ENCODE data around the gene WDR6. TPM values are rescaled to one million over a fixed set of nuclear protein-coding genes. Genes with fewer than 3 reads are reported as not detected.

WDR6 gene
- total RNA-seq, 1 experiment from 2014 or later: 174 TPM

DNA sequence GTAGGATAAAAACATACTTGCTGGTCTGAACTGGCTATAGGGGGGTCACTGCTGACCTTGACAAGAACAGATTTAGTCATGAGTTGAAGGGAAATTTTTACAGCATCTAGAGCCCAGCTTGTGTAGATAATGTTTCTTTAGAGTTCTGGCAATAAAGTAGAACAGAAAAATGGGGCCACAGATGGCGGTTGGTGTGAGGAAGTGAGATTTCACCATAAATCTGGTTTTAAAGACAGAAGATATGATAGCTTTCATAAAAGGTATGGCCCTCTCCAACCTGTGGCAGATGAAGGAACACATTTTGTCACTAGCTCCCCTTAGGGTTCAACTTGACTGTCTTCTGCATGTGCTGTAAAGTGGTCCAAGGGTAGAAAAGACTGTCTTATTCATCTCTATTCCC is 46.4 kb downstream of the WDR6 start (continued):
- no peak for TF ChIP-seq ELF1 (IDR thresholded peaks at IDR 0.05; ENCODE audit: borderline replicate concordance, low read depth)
- TF ChIP-seq POLR2AphosphoS5 (IDR thresholded peaks at IDR 0.05; ENCODE audit: low read depth, low read length): no peak
- TF ChIP-seq, protein P1, sequence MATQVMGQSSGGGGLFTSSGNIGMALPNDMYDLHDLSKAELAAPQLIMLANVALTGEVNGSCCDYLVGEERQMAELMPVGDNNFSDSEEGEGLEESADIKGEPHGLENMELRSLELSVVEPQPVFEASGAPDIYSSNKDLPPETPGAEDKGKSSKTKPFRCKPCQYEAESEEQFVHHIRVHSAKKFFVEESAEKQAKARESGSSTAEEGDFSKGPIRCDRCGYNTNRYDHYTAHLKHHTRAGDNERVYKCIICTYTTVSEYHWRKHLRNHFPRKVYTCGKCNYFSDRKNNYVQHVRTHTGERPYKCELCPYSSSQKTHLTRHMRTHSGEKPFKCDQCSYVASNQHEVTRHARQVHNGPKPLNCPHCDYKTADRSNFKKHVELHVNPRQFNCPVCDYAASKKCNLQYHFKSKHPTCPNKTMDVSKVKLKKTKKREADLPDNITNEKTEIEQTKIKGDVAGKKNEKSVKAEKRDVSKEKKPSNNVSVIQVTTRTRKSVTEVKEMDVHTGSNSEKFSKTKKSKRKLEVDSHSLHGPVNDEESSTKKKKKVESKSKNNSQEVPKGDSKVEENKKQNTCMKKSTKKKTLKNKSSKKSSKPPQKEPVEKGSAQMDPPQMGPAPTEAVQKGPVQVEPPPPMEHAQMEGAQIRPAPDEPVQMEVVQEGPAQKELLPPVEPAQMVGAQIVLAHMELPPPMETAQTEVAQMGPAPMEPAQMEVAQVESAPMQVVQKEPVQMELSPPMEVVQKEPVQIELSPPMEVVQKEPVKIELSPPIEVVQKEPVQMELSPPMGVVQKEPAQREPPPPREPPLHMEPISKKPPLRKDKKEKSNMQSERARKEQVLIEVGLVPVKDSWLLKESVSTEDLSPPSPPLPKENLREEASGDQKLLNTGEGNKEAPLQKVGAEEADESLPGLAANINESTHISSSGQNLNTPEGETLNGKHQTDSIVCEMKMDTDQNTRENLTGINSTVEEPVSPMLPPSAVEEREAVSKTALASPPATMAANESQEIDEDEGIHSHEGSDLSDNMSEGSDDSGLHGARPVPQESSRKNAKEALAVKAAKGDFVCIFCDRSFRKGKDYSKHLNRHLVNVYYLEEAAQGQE (IDR thresholded peaks at IDR 0.05; ENCODE audit: low read depth): no peak
- TF ChIP-seq CEBPB (IDR thresholded peaks at IDR 0.05; ENCODE audit: low read depth): no peak
- TF ChIP-seq ZFX (IDR thresholded peaks at IDR 0.05): no peak
- TF ChIP-seq CBX3 (IDR thresholded peaks at IDR 0.05; ENCODE audit: low read depth): no peak
- no peak for TF ChIP-seq POLR2A (IDR thresholded peaks at IDR 0.05; ENCODE audit: borderline replicate concordance, extremely low read depth, insufficient read depth, insufficient read length)
- no peak for TF ChIP-seq EZH2 (IDR thresholded peaks at IDR 0.05)

DNA sequence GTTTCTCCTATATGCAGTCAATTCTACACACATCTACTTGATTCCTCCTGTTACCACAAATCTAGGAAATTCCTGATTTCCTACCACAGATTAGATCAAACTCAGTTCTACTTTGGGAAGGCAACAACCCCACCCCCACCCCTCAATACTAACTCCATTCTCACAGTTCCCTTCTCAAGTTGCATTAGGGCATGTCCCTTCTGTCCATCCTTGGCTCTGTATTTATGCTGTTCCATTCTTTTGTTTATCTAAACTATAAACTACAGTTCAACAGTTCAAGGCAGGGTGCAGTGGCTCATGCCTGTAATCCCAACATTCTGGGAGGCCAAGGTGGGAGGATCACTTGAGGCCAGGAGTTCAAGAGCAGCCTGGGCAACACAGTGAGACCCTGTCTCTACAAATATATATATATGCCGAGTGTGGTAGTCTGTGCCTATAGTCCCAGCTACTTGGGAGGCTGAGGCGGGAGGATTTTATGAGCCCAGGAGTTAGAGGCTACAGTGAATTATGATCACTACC is 47.2 kb downstream of the WDR6 start:
- ChIA-PET CTCF (no interaction called here), RAD21 (ENCODE audit: low non-redundant PET in 1 of 2, low total read pairs in 2 of 2, uncharacterized antibody in 2 of 2, unreplicated experiment in 2 of 2) (no interaction called here), POLR2A (no interaction called here)
- Histone ChIP-seq H3K79me2 (ENCODE audit: insufficient read depth, low read length) (peaks cover 48% of the 10 kb centered on the region), H3K9me2 (ENCODE audit: insufficient read depth) (no peaks in the 10 kb centered on the region), H3K9me3 (ENCODE audit: control insufficient read depth in 1 of 2, insufficient read depth in 1 of 2, low read depth in 1 of 2, low read length in 2 of 2) (no peaks in the 10 kb centered on the region), H2AFZ (ENCODE audit: low read depth, low read length, poor library complexity, severe bottlenecking) (no peak overlapping the region), H3K4me1 (ENCODE audit: control insufficient read depth in 1 of 2, insufficient read depth in 2 of 2, low read length in 2 of 2) (no peaks in the 10 kb centered on the region), H3K4me3 (replicated peaks in 1 of 2; ENCODE audit: low read depth in 1 of 2, low read length in 2 of 2) (no peak overlapping the region), H3K27ac (ENCODE audit: low read depth, low read length) (no peak overlapping the region), H3K9ac (ENCODE audit: low read length) (no peak overlapping the region), H4K20me1 (ENCODE audit: insufficient read depth) (no peaks in the 10 kb centered on the region), H3K27me3 (ENCODE audit: insufficient read depth, low read length) (no peaks in the 10 kb centered on the region), H3K4me2 (ENCODE audit: low read length) (no peak overlapping the region), H3K36me3 (ENCODE audit: control insufficient read depth in 1 of 2, insufficient read depth in 2 of 2, low read length in 2 of 2) (peaks cover 33 to 39% of the 10 kb centered on the region in 2 experiments; a peak in 3 of 4 replicates)
- intact Hi-C loops (cut with micrococcal nuclease): no loop called here
- ATAC-seq (no peak), DNase-seq (ENCODE audit: low read depth, low spot score) (no peak)
- BruUV-seq (replicated peaks): no TSS peak
- no peak for TF ChIP-seq JUND (IDR thresholded peaks at IDR 0.05)
- TF ChIP-seq, protein P2, sequence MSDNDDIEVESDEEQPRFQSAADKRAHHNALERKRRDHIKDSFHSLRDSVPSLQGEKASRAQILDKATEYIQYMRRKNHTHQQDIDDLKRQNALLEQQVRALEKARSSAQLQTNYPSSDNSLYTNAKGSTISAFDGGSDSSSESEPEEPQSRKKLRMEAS (IDR thresholded peaks at IDR 0.05): no peak
- no peak for TF ChIP-seq ZBTB33 (IDR thresholded peaks at IDR 0.05; ENCODE audit: extremely low read depth, insufficient replicate concordance, low read length)
- TF ChIP-seq EGR1 (IDR thresholded peaks at IDR 0.05; ENCODE audit: low read depth): no peak
- no peak for TF ChIP-seq CBX3 (IDR thresholded peaks at IDR 0.05; ENCODE audit: low read depth)
- no peak for TF ChIP-seq SRF (IDR thresholded peaks at IDR 0.05; ENCODE audit: low read depth)
- TF ChIP-seq POLR2AphosphoS5 (IDR thresholded peaks at IDR 0.05; ENCODE audit: low read depth, low read length): no peak
- no peak for TF ChIP-seq ELF1 (IDR thresholded peaks at IDR 0.05; ENCODE audit: borderline replicate concordance, low read depth)
- no peak for TF ChIP-seq TCF7L2 (IDR thresholded peaks at IDR 0.05; ENCODE audit: borderline replicate concordance, extremely low read depth, insufficient read depth, insufficient read length)
- TF ChIP-seq, protein P3, sequence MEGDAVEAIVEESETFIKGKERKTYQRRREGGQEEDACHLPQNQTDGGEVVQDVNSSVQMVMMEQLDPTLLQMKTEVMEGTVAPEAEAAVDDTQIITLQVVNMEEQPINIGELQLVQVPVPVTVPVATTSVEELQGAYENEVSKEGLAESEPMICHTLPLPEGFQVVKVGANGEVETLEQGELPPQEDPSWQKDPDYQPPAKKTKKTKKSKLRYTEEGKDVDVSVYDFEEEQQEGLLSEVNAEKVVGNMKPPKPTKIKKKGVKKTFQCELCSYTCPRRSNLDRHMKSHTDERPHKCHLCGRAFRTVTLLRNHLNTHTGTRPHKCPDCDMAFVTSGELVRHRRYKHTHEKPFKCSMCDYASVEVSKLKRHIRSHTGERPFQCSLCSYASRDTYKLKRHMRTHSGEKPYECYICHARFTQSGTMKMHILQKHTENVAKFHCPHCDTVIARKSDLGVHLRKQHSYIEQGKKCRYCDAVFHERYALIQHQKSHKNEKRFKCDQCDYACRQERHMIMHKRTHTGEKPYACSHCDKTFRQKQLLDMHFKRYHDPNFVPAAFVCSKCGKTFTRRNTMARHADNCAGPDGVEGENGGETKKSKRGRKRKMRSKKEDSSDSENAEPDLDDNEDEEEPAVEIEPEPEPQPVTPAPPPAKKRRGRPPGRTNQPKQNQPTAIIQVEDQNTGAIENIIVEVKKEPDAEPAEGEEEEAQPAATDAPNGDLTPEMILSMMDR (IDR thresholded peaks at IDR 0.05 in 2 of 3, conservative IDR thresholded peaks at IDR 0.05 in 1 of 3; ENCODE audit: borderline replicate concordance in 1 of 3, insufficient read depth in 1 of 3, low read depth in 2 of 3, low read length in 2 of 3): no peak
- TF ChIP-seq, protein P4, sequence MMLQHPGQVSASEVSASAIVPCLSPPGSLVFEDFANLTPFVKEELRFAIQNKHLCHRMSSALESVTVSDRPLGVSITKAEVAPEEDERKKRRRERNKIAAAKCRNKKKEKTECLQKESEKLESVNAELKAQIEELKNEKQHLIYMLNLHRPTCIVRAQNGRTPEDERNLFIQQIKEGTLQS (IDR thresholded peaks at IDR 0.05): no peak
- TF ChIP-seq EZH2phosphoT487 (IDR thresholded peaks at IDR 0.05; ENCODE audit: borderline replicate concordance): no peak
